Esophagus (tissue), 2 donors: ENCODE measurements around the gene SLC16A12. TPM values are rescaled to one million over a fixed set of nuclear protein-coding genes. Genes with fewer than 3 reads are reported as not detected.

Experiments used
- H3K27ac ChIP-seq, 2 donors: one replicate each; pipeline ENCODE4 v1.5.1; 2013; ENCODE audit warnings: low read depth in 2 of 2, mild to moderate bottlenecking in 2 of 2, inconsistent platforms in 1 of 2, low read length in 1 of 2, moderate library complexity in 1 of 2
- H3K27me3 ChIP-seq, 2 donors: one replicate each; pipeline ENCODE4 v1.6.1; 2013; ENCODE audit warnings: low read length in 2 of 2, control low read depth in 1 of 2, mild to moderate bottlenecking in 1 of 2; ENCODE audit not compliant: insufficient read depth in 2 of 2, control insufficient read depth in 1 of 2
- H3K36me3 ChIP-seq, 2 donors: one replicate each; pipeline ENCODE4 v1.6.1; 2013; ENCODE audit warnings: low read length in 1 of 2; ENCODE audit not compliant: control insufficient read depth in 2 of 2, insufficient read depth in 2 of 2
- H3K4me1 ChIP-seq, 2 donors: one replicate each; pipeline ENCODE4 v1.6.1; 2013; ENCODE audit warnings: low read length in 1 of 2; ENCODE audit not compliant: control insufficient read depth in 2 of 2, insufficient read depth in 2 of 2
- H3K4me3 ChIP-seq, 2 donors: one replicate each; pipeline ENCODE4 v1.5.1; 2013; ENCODE audit warnings: low read length in 2 of 2, mild to moderate bottlenecking in 2 of 2, low read depth in 1 of 2, moderate library complexity in 1 of 2
- H3K9me3 ChIP-seq, 2 donors: one replicate each; pipeline ENCODE4 v1.6.1; 2013; ENCODE audit warnings: mild to moderate bottlenecking in 2 of 2, low read depth in 1 of 2, low read length in 1 of 2, moderate library complexity in 1 of 2; ENCODE audit not compliant: control insufficient read depth in 2 of 2, insufficient read depth in 1 of 2
- WGBS, 2 donors: extraction: QIAGEN DNeasy Blood & Tissue Kit; methylation state at CpG; one replicate each; pipeline ENCODE4 v1.1.7; 2013; 5-methylcytosine and 5-hydroxymethylcytosine counted together
- polyA plus RNA-seq, 2 donors: library from polyadenylated mRNA; stranded (reverse); fragments of 200-250 nt; gene quantifications; one replicate each; pipeline ENCODE4 v1.2.3, GENCODE V29; 2013
- donor health status: healthy with polysubstance abuse.
- donor health status: Bipolar disorder and iron deficiency.

Gene SLC16A12
- polyA plus RNA-seq, 2 donors, result 0.02 to 0.05 TPM

GRCh38 chr10:89503151-89503550 lies 32.2 kb downstream of the SLC16A12 start:
- Histone ChIP-seq H3K4me1 (peaks cover 0 to 3% of the 10 kb centered on the region in 2 donors), H3K27me3 (no peaks in the 10 kb centered on the region), H3K36me3 (no peaks in the 10 kb centered on the region), H3K27ac (no peak overlapping the region), H3K9me3 (no peaks in the 10 kb centered on the region), H3K4me3 (no peak overlapping the region)
- WGBS, 2 donors, result 75 to 86% methylated on average over 3 of the region's 3 CpGs

- Histone ChIP-seq H3K27ac (no peak overlapping the region), H3K4me3 (no peak overlapping the region), H3K27me3 (no peaks in the 10 kb centered on the region), H3K9me3 (no peaks in the 10 kb centered on the region), H3K4me1 (peaks cover 0 to 3% of the 10 kb centered on the region in 2 donors), H3K36me3 (no peaks in the 10 kb centered on the region)
- WGBS, 2 donors, result 33 to 41% methylated on average over 1 of the region's 1 CpG
Measured at GRCh38 chr10:89502549-89502948, 32.8 kb downstream of the SLC16A12 start.

- no peaks in the 10 kb centered on the region for H3K27me3 ChIP-seq
- no peaks in the 10 kb centered on the region for H3K9me3 ChIP-seq
- H3K4me3 ChIP-seq, result no peak overlapping the region
- no peak overlapping the region for H3K27ac ChIP-seq
- no peaks in the 10 kb centered on the region for H3K36me3 ChIP-seq
- no peaks in the 10 kb centered on the region for H3K4me1 ChIP-seq
- WGBS, 2 donors, result 58 to 65% methylated on average over 3 of the region's 3 CpGs
Measured at GRCh38 chr10:89494575-89494974, 40.8 kb downstream of the SLC16A12 start.

- no peaks in the 10 kb centered on the region for H3K9me3 ChIP-seq
- no peaks in the 10 kb centered on the region for H3K27me3 ChIP-seq
- H3K4me1 ChIP-seq, result no peaks in the 10 kb centered on the region
- H3K36me3 ChIP-seq, result no peaks in the 10 kb centered on the region
- H3K27ac ChIP-seq, result no peak overlapping the region
- 28 to 37% methylated on average over 5 of the region's 5 CpGs for WGBS, 2 donors
- H3K4me3 ChIP-seq, result no peak overlapping the region
Measured at GRCh38 chr10:89494068-89494467, 41.3 kb downstream of the SLC16A12 start.

- no peak overlapping the region for H3K27ac ChIP-seq
- no peaks in the 10 kb centered on the region for H3K4me1 ChIP-seq
- H3K9me3 ChIP-seq, result no peaks in the 10 kb centered on the region
- H3K36me3 ChIP-seq, result no peaks in the 10 kb centered on the region
- WGBS, 2 donors, result 86 to 92% methylated on average over 2 of the region's 2 CpGs
- no peak overlapping the region for H3K4me3 ChIP-seq
- H3K27me3 ChIP-seq, result no peaks in the 10 kb centered on the region
Measured at GRCh38 chr10:89491932-89492331, 43.5 kb downstream of the SLC16A12 start.

- Histone ChIP-seq H3K27me3 (no peaks in the 10 kb centered on the region), H3K4me1 (no peaks in the 10 kb centered on the region), H3K4me3 (no peak overlapping the region), H3K36me3 (no peaks in the 10 kb centered on the region), H3K27ac (no peak overlapping the region), H3K9me3 (no peaks in the 10 kb centered on the region)
- 86 to 94% methylated on average over 4 of the region's 4 CpGs for WGBS, 2 donors
Measured at GRCh38 chr10:89490596-89491335, 44.6 kb downstream of the SLC16A12 start.

GRCh38 chr10:89482256-89482655 lies 53.1 kb downstream of the SLC16A12 start:
- no peaks in the 10 kb centered on the region for H3K9me3 ChIP-seq
- H3K36me3 ChIP-seq, result no peaks in the 10 kb centered on the region
- no peak overlapping the region for H3K27ac ChIP-seq
- H3K4me3 ChIP-seq, result no peak overlapping the region
- WGBS, 2 donors, result 96 to 97% methylated on average over 3 of the region's 3 CpGs
- H3K4me1 ChIP-seq, result no peaks in the 10 kb centered on the region
- H3K27me3 ChIP-seq, result peaks cover 0 to 4% of the 10 kb centered on the region in 2 donors

GRCh38 chr10:89481662-89482061 lies 53.7 kb downstream of the SLC16A12 start:
- no peak overlapping the region for H3K4me3 ChIP-seq
- H3K27me3 ChIP-seq, result peaks cover 0 to 4% of the 10 kb centered on the region in 2 donors
- H3K36me3 ChIP-seq, result no peaks in the 10 kb centered on the region
- H3K4me1 ChIP-seq, result peaks cover 0 to 1% of the 10 kb centered on the region in 2 donors
- H3K9me3 ChIP-seq, result no peaks in the 10 kb centered on the region
- no peak overlapping the region for H3K27ac ChIP-seq
- 65 to 77% methylated on average over 3 of the region's 3 CpGs for WGBS, 2 donors

- H3K4me3 ChIP-seq, result no peak overlapping the region
- peaks cover 0 to 2% of the 10 kb centered on the region in 2 donors for H3K27me3 ChIP-seq
- no peaks in the 10 kb centered on the region for H3K9me3 ChIP-seq
- no peaks in the 10 kb centered on the region for H3K36me3 ChIP-seq
- H3K27ac ChIP-seq, result peak overlapping the region in 1 of 2 donors; percentile 21
- peaks cover 0 to 2% of the 10 kb centered on the region in 2 donors for H3K4me1 ChIP-seq
- WGBS, 2 donors, result 81 to 90% methylated on average over 1 of the region's 1 CpG
Measured at GRCh38 chr10:89479771-89480446, 55.5 kb downstream of the SLC16A12 start.
